Adrenal gland (tissue), 5 donors: ENCODE data around the gene GSPT1.

Source experiments
- POLR2A ChIP-seq, 2 donors: fragments of 450-650 bp; IDR thresholded peaks; one replicate each; pipeline ENCODE4 v1.6.1; 2017; ENCODE audit warnings: antibody characterized with exemption in 2 of 2, mild to moderate bottlenecking in 2 of 2, moderate library complexity in 1 of 2
- TF ChIP-seq, protein P1 (sequence below), 6 experiments: fragments of 450-650 bp in 4 of 6; fragments of 200-600 bp in 2 of 6; sonication (generic) in 1 of 6; IDR thresholded peaks; 1 replicate in 5 of 6; 2 replicates in 1 of 6; pipeline versions ENCODE4 v1.5.1 to v1.8.0; 2016 to 2021; ENCODE audit warnings: antibody characterized with exemption in 6 of 6, mild to moderate bottlenecking in 2 of 6, moderate library complexity in 1 of 6
- donor health status: DM: no; HTN: no; CAD: no.

DNA sequence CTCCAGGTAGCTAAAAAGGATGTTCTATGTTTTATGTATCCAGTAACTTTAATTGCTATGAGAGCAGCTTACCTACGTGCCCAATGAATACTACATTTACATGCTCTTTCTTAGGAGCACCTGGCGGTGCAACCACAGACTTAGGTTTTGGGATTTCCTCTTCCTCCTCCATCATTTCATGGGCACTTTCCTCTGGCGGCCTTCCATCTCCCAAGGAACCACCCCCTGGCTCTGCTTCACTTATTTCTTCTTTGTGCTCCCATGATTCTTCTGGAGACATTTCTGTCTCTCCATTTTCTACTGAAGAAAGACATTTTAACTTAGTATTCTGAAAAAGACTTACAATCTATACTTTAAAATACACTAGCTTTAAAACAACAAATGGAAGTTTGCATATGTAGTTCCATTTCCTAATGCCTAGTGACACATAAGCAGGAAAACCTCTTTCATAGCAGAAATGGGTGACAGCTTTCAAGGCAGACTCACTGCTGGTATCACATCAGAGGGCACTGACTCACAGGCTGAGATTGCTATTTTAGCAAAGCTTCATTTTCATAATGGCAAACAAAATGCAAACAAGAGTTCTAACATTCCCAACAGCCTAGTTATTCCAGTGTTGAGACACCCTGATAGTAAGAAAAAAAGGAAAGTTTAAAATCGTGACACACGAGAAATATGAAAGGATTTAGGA is 19.1 kb downstream of the GSPT1 start:
- no peak for TF ChIP-seq POLR2A (IDR thresholded peaks at IDR 0.05)
- TF ChIP-seq, protein P1, sequence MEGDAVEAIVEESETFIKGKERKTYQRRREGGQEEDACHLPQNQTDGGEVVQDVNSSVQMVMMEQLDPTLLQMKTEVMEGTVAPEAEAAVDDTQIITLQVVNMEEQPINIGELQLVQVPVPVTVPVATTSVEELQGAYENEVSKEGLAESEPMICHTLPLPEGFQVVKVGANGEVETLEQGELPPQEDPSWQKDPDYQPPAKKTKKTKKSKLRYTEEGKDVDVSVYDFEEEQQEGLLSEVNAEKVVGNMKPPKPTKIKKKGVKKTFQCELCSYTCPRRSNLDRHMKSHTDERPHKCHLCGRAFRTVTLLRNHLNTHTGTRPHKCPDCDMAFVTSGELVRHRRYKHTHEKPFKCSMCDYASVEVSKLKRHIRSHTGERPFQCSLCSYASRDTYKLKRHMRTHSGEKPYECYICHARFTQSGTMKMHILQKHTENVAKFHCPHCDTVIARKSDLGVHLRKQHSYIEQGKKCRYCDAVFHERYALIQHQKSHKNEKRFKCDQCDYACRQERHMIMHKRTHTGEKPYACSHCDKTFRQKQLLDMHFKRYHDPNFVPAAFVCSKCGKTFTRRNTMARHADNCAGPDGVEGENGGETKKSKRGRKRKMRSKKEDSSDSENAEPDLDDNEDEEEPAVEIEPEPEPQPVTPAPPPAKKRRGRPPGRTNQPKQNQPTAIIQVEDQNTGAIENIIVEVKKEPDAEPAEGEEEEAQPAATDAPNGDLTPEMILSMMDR (IDR thresholded peaks at IDR 0.05), result no peak
